GM18508 (cell line): ENCODE data around the gene FGF19.

ENCODE experiments used
- ATAC-seq: cut with Tn5 transposase; IDR thresholded peaks from one replicate; pipeline ENCODE4 v1.9.1; 2021; ENCODE audit warnings: moderate number of reproducible peaks; ENCODE audit not compliant: insufficient read depth, unreplicated experiment

FGF19 gene

DNA sequence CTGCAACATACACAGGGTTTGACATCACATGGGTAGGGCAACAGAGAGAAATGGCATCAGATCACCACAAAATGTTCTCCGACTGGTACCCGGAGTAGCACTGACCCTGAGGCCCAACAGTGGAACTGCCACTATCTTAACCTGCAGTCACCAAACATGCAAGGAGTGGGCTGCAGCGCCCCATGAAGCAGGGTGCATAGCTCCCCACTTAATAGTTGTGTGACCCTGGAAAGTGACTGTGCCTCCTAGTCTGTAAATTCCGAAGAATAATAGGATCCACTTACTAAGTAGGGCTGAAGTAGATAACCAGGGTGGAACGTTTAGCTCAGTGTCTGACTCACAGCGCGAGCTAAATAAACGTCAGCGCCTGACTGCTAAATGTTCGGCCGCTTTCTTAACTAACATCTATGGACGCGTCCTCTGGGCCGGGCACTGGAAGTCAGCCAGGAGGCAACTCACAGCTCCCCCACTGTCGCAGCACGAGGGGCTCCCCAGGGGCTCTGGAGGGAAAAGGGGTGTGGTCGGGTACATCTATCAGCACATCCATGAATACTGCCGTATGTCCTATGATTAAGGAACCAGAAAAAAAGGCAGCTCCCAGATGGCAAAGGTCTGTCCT is 29.4 kb downstream of the FGF19 start:
- no peak for ATAC-seq

DNA sequence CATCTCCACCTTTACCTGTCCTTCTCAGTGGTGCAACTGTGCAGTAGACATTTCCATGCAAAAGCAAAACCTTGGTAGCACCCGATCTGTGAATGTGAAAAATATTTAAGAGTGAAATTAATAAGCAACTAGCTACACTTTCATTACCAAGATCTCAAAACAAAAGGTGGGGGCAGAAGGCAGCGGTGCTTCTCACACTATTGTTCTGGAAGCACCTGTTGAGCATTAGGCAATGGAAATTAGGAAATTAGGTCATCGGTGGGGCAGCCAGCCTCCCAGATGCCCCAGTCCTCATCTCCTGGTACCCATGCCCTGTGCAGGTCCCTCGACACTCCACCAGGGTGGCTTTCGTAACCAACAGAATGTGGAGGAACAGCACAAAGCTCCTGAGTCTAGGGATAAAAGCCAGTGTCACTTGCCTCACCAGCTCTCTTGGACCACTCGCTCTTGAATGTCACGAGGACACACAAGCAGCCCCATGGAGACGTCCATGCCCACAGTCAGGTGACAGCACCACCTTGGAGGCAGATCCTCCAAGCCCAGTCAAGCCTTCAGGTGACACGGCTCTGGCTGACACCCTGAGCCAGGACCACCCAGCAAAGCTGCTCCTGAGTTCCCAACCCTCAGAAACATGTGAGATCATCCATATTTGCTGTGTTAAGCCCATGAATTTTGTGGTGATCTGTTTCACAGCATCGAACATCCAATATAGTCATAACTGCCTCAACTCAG is 31.9 kb downstream of the FGF19 start:
- no peak for ATAC-seq

DNA sequence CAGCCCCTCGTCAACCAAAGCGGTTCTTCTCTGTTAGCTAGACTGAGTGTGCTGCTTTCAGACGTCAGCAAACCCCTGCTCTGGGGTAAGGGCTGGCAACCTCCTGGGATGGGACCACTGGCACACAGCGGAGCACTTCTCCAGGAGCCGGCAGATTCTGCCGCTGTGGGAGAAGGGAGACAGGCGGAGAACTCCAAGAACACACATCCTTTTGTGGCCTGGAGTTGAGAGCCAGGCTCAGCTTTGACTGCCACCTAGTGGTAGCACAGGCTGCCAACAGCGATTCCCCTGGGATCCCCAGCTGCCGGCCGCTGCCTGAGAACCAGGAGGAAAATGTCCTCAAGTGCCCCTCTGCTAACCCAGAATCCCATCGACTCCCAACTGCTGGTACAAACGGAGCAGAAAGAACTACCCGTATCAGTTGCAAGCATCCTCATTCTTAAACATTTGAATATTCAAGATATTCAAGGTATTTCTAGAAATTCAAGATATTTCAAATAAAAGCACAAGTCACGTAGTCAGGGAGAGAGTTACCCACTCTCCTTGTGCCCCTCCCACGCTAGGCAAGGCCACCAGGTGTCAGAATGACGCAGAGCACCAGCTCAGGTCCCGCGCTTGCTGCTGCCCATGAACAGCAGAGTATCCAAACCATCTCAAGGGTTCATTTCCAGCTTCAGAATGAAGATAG is 33.5 kb downstream of the FGF19 start:
- ATAC-seq, result no peak

DNA sequence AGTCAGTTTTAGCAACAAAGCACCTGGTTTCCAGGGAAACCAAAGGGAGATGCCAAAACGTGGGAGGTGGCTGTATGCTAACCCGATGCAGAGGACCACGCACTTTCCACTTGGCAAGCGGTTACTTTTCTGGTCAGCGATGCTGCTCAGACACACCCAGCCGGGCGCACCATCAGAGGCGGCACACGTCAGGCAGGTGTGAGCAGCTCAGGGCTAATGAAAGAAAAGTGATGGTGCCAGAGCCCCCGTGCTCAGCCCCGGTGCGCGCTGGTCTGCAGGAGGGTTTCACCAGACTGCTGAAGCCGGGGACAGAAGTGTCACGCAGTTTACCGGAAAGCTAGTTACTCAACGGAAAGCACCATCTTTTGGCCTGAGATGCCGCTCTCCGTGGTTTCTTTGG is 34.3 kb downstream of the FGF19 start:
- ATAC-seq, result no peak

DNA sequence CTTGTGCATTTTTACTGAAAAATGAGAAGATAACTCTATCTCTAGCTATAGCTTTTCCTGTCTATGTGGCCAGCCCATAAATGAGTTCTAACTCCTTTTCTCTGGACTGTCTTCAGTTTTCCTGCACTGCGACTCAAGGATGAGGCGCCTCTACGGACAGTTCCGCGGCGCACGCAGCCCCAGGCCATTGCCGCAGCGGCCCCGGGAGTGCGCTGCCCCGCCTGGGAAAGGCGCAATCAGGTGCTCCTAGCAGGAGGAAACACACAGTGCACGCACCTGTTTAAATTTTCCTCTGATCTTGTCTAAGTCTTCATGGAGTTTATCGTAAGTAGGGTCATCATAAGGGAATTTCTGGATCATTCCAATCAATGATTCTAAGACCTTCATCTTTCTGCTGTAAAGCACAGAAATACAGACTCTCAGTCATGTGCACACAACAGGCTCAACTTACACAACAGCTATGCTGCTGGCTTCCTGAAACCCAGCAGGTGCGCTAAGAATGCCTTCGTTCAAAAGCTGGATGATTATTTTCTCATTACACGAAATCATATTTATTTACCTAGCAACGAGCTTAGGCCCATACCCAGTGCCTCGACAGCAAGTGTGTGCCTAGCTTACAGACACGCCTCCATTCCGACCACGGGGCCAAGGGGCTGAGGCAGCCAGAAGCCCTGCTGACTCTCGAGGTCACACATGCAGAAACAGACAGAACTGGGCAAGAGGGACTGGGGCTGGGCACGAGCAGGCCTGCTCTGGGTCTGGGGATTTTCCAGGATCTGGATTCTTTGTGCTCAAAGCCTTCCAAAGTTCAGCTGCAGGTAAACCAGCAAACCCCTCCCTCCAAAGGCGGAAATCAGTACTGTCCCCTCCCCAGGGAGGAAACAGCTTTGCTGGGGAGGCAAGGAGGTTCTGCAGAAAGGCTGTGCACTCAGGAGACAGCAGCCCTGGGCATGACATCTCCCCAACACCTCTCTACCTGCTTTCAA is 35.9 kb downstream of the FGF19 start:
- ATAC-seq, result no peak

DNA sequence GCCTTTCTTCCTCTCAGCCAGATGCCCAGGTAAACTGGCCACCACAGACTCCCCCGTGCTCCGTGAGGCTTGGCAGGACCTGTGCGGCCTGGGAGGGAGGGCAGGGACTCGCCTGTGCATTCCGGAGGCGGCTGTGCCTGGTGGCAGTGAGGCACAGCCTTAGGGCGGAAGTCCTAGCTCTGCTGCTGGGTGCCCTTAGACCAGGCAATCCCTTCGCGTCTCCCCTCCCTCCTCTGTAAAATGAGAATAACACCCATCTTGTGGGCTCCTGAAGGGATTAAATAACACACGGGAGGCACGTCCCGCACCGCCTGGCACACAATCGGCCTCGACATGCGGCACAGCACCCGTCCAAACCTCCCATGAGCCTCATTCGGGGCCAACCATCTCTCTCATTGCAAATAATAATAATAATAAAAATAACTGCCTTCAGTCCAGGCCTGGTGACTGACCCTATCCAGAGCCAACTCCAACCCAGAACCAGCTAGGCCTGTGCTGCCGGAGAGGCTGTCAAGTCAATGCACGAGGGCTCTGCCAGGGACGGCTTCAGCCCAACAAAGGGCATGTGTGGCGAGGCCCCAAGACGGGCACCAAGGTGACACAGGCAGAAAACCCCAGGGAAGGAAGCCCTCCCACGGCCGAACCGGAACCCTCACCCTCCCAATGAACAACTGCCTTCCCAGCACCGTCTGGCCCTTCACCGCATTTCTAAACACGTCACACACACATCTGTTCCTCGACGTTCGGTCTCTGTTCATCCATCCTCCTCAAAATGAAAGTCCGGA is 36.9 kb downstream of the FGF19 start:
- ATAC-seq, result no peak

DNA sequence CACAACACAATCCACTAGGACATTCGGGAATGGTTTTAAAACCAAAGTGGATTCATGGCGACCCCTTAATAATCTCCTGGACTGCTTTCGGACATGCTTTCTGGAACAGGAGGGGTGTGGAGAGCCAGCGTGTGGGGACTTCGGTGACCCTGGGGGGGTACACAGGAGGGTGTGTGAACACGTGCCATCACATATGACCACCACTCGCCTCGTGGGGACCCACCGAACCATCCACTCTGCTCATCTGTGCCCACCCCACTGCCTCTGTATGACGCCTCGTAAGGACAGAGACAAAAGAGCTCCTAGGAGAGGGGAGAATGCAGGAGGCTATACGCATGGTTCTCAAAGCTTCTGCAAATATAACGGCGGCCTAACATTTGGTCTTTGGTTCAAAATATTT is 37.6 kb downstream of the FGF19 start:
- ATAC-seq, result no peak

DNA sequence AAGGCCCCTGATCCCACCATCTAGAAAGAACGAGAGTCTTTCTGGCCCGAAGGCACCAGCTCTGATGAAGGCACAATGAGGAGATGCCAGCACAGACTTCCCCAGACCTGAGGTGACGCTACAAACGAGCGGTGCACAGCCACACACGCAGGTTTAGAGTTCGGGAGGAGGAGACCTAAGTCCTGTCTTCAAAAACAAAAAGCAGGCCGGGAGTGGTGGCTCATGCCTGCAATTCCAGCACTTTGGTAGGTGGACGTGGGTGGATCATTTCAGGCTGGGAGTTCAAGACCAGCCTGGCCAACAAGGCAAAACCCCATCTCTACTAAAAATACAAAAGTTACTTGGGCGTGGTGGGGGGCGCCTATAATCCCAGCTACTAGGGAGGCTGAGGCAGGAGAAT is 38.2 kb downstream of the FGF19 start:
- ATAC-seq, result no peak

DNA sequence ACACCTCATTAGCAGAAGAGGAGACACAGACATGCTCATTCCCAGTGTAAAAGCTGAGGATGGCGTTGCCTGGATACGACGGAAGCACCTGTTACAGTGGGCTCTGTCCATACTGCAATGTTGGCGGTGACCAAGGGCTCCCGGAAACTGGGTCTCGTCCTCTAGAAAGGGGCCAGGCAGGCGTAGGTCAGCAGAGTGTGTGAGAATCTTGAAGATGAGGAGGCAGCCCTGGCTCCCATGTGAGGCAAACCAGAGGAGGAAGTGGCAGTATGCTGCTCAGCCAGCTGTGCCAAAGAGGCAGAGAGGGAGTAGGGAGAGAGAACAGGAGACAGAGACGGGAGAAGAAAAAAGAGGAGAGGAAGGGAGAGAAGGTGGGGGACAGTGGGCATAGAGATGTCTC is 38.9 kb downstream of the FGF19 start:
- ATAC-seq, result no peak

DNA sequence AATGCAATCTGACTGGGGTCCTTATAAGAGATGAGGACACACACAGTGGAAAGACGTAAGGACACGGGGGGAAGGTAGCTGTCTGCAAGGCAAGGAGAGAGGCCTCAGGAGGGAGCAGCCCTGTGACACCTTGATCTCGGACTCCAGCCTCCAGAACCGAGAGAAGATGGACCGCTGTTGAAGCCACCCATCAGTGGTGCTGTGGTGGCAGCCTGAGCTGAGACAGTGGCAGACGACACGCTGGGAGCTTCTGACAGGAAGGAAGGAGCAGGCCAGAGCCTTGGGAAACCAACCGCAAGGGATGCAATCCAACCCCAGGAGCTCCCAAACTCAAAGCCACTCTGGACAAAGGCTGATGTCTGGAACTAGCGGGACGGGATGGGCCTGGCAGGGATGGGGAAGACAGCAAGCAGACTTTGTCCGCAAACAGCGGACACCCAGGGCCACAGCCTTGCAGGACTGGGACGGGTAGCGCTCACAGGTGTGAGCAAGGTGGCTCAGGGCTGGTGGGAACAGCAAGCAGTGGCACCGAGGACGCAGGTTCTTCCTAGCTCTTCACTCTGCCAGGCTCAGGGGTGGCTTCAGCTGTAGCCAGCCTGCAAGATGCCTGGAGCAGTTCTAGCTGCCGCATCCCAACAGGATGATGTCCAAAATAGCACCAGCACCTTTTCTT is 39.6 kb downstream of the FGF19 start:
- no peak for ATAC-seq

DNA sequence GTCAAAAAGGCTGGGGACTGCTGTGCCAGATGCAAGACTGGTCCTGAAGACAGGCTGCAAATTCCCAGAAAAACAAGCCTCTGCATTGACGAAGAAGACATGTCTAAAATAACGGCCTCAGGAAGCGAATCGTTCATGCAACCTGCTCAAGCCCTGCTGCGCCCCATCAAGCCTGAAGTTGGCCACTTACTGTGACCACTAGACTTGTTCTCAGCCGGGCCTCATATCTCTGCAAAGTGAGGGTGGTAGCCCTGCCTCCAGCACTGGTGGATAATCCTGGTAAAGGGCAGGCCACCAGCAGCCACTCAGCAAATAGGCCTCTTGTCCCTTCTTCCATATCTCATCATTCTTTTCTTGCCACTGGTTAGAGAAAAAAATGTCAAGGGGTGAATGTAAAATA is 40.5 kb downstream of the FGF19 start:
- no peak for ATAC-seq

DNA sequence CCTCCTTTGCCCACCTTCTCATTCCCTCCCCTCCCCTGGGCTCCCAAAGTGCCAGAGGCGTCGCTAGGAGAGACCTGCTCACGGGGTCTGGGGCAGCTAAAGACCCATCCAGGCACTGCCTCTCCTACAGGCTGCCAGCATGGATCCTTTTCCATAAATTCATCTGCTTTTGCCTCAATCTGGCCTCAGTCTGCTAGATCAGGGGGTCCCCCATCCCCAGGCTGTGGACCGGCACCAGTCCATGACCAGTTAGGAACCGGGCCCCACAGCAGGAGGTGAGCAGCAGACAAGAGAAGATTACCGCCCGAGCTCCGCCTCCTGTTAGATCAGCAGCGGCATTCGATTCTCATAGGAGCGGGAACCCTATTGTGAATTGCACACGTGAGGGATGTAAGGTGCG is 41.0 kb downstream of the FGF19 start:
- no peak for ATAC-seq

DNA sequence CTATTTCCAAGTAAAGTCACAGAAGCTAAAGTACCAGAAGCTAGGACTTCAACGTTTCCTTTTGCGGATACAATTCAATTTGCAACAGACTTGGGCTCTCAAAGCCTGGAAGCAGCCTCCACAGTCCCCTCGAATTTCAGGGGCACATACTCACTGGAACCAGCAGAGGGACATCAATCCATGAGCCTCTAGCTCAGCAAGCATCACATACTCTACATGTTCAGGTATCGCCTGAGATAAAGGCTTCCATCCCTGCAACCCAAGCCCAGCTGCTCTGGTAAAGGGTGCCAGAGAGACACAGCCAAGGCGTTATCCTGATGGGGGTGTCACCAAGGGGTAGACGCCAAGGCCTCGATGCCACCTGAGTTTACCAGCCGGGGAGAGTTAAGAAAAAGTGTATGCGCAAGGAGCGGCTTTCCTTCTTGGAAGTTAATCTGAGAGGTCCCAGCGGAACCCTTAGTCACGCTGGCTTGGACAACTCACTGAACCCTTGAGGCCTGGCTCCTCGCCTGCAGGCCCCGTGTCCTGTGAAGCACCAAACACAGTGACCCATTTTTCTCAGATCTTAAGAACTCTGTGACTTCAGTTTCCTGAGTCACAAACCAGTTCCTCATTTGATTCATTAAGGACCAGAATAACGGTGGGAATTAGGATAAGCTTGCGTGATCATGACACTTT is 41.7 kb downstream of the FGF19 start:
- ATAC-seq, result no peak

DNA sequence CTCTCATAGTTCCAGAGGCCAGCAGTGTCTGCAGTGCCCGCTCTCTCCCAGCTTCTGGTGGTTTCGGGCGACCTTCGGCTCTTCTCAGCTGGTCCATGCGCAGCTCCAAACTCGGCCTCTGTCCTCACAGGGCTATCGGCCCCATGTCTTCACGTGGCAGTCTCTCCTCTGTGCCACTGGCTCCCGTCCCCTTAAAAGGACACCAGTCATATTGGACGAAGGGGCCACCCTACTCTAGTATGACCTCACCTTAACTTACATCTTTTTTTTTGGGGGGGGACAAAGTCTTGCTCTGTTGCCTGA is 42.5 kb downstream of the FGF19 start:
- ATAC-seq, result no peak

DNA sequence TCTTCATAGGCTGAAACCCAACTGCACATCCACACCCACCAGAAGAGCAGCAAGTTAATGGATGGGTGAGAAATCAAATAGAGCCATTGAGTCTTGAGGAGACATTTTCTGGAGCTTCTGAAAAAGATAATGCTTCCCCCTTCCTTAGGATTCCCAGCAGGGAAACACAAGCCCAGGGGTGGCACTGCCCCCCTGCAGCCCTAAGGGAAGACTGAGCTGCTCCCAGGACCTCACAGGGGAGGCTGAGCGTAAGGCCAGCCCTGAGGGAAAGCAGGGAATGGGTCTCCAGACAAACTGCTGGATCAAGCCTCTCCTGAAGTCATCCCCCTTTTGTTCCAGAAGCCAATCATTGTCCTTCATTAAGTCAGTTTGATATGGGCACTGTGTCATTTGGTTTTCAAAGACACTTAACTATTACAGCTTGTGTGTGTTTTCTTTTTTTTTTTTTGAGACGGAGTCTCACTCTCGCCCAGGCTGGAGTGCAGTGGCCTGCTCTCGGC is 43.8 kb downstream of the FGF19 start:
- no peak for ATAC-seq

DNA sequence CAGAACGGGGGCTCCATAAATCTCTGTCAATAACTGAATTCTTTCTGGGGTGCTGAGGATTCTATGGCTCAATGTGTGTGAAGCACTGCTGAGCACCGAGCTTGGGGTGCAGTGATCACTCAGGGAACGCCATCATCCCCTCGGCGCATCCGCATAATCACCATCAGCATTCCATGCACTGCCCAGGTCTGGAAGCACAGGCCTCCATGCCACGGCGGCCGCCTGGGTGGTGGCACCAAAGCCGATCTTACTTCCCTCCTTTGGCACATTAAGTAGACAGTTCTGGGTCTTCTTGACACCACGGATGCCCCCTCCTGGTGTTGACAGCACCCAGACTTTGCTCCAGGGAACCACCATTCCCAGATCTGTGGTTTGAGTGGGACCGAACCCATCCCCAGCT is 44.2 kb downstream of the FGF19 start:
- ATAC-seq, result no peak

DNA sequence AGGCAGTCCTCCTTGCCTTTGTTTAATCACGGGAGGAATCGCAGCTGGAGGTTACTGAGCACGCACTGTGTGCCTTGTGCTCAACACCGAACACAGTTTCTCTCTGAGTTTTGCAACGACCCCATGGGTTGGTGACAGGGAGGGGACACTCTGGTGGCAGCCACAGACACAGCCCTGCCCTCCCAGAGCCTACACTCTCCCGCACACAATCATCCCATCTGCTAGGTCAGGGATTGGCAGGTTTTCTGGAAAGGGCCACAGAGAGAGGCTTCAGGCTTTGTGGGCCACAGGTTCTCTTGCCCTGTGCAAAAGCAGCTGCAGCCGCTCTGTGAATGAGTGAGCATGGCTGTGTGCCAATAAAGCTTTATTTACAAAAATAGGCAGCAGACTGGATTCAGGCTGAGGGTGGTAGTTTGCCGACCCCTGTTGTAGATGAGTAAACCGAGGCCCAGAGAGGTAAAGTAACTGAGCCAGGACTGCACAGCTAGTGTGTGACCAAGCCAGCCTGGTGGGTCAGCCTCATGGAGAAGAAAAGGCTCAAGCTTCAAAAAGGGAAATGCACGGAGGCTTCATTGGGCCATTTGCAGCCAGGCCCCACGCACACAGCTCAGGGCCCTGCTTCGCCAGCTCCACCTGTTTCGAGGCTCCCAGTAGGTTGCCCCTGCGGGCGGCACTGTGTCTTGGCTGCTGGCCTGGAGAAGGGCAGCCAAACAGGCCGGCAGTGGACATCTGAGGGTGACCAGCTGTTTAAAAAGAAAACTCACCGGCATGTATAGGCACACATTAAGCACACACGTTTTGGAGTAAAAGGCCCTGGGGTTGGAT is 45.0 kb downstream of the FGF19 start:
- ATAC-seq, result no peak
